ENCODE measurements around the gene EEF1AKMT4. TPM values are rescaled to one million over a fixed set of nuclear protein-coding genes. Genes with fewer than 3 reads are reported as not detected.

Gene EEF1AKMT4
- 1 to 10 TPM; 2.1 to 4.3 (median 2.4) TPM for polyA plus RNA-seq (ENCODE audit: low read depth in 6 of 6)

GRCh38 chr3:184249412-184250166 lies at the start of gene EEF1AKMT4:
Gene EEF1AKMT4 (plus strand): TSS chr3:184249672. CDS start chr3:184249695, 23 bp downstream.
- DNase-seq (peak; percentile 91), ATAC-seq (ENCODE audit: low read depth in 2 of 2) (peak; percentile 83 to 86)
- H3K36me3 Mint-ChIP-seq: peaks cover 5 to 16% of the 10 kb centered on the region in 2 donors
- peaks cover 18 to 29% (median 24%) of the 10 kb centered on the region in 3 donors for H3K4me1 Mint-ChIP-seq
- no peaks in the 10 kb centered on the region for H3K27me3 Mint-ChIP-seq
- peak within 1 kb of the TSS; percentile 96 to 100 (median 98) for H3K4me3 Mint-ChIP-seq
- H3K27ac Mint-ChIP-seq: peak within 1 kb of the TSS; percentile 93 to 99 (median 98)
- no peaks in the 10 kb centered on the region for H3K9me3 Mint-ChIP-seq

DNA sequence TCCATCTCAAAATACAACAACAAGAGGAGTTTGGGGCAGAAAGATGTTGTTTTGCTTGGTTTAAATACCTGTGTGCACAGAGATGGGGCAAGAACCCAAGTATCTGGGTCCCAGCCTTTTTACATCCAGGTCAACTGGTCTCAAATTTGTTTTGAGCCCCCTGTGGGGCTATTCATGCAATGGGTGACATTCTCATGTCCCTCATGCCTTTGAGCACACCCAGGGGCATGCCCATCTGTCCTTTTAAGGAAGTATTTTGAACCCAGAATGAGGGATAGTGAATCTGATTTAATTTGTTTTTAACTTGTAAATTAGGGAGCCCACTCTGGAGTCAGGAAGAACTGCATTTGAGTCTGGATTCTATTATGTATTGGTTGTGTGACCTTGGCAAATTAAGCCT lies 48.6 kb upstream of the EEF1AKMT4 start:
- Mint-ChIP-seq H3K4me3 (no peak overlapping the region), H3K27ac (no peak overlapping the region), H3K27me3 (peaks cover 5 to 14% (median 7%) of the 10 kb centered on the region in 3 donors), H3K9me3 (no peaks in the 10 kb centered on the region), H3K4me1 (peaks cover 0 to under 1% (median 0%) of the 10 kb centered on the region in 3 donors), H3K36me3 (peaks cover 0 to 2% of the 10 kb centered on the region in 2 donors)
- DNase-seq (no peak), ATAC-seq (ENCODE audit: low read depth in 2 of 2) (no peak)

GRCh38 chr3:184203526-184203925 lies 45.9 kb upstream of the EEF1AKMT4 start:
- Mint-ChIP-seq H3K27ac (no peak overlapping the region), H3K27me3 (peaks cover 18 to 29% (median 21%) of the 10 kb centered on the region in 3 donors), H3K4me1 (no peaks in the 10 kb centered on the region), H3K9me3 (no peaks in the 10 kb centered on the region), H3K36me3 (no peaks in the 10 kb centered on the region), H3K4me3 (no peak overlapping the region)
- ATAC-seq (ENCODE audit: low read depth in 2 of 2) (no peak), DNase-seq (no peak)

GRCh38 chr3:184209146-184209923 lies 40.1 kb upstream of the EEF1AKMT4 start:
- H3K4me1 Mint-ChIP-seq: no peaks in the 10 kb centered on the region
- no peak overlapping the region for H3K27ac Mint-ChIP-seq
- H3K9me3 Mint-ChIP-seq: no peaks in the 10 kb centered on the region
- DNase-seq (no peak), ATAC-seq (ENCODE audit: low read depth in 2 of 2) (no peak)
- H3K36me3 Mint-ChIP-seq: no peaks in the 10 kb centered on the region
- no peak overlapping the region for H3K4me3 Mint-ChIP-seq
- peaks cover 22 to 32% (median 23%) of the 10 kb centered on the region in 3 donors for H3K27me3 Mint-ChIP-seq

DNA sequence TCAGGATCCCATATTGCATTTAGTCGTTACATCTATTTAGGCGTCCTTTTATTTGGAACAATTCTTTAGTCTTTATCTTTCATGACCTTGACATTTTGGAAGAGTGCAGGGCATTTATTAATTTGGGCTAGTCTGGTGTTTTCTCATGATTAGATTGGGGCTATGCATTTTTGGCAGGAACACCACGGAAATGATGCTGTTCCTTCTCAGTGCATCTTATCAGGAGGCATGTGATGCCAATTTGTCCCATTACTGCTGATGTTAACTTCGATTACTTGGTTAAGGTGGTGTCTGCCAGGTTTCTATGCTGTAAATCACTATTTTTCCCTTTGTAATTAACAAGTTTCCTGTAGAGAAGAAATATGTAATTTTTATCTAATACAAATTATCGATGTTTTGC lies 38.2 kb upstream of the EEF1AKMT4 start:
- Mint-ChIP-seq H3K9me3 (no peaks in the 10 kb centered on the region), H3K4me1 (no peaks in the 10 kb centered on the region), H3K27ac (no peak overlapping the region), H3K27me3 (peaks cover 19 to 27% (median 26%) of the 10 kb centered on the region in 3 donors), H3K36me3 (no peaks in the 10 kb centered on the region), H3K4me3 (no peak overlapping the region)
- no peak for ATAC-seq (ENCODE audit: low read depth in 2 of 2)
- DNase-seq: no peak

GRCh38 chr3:184211718-184212117 lies 37.8 kb upstream of the EEF1AKMT4 start:
- Mint-ChIP-seq H3K27me3 (peaks cover 14 to 22% (median 22%) of the 10 kb centered on the region in 3 donors), H3K4me1 (no peaks in the 10 kb centered on the region), H3K36me3 (no peaks in the 10 kb centered on the region), H3K9me3 (no peaks in the 10 kb centered on the region), H3K27ac (no peak overlapping the region), H3K4me3 (no peak overlapping the region)
- DNase-seq (no peak), ATAC-seq (ENCODE audit: low read depth in 2 of 2) (no peak)

- Mint-ChIP-seq H3K36me3 (no peaks in the 10 kb centered on the region), H3K27me3 (peaks cover 23 to 25% (median 23%) of the 10 kb centered on the region in 3 donors), H3K9me3 (no peaks in the 10 kb centered on the region), H3K4me3 (no peak overlapping the region), H3K27ac (no peak overlapping the region), H3K4me1 (no peaks in the 10 kb centered on the region)
- ATAC-seq (ENCODE audit: low read depth in 2 of 2): no peak
- no peak for DNase-seq
Measured at GRCh38 chr3:184218814-184219213, 30.7 kb upstream of the EEF1AKMT4 start.

- Mint-ChIP-seq H3K4me3 (no peak overlapping the region), H3K36me3 (no peaks in the 10 kb centered on the region), H3K27ac (no peak overlapping the region), H3K9me3 (no peaks in the 10 kb centered on the region), H3K27me3 (peaks cover 29 to 47% (median 39%) of the 10 kb centered on the region in 3 donors), H3K4me1 (peaks cover 0 to 3% (median 0%) of the 10 kb centered on the region in 3 donors)
- ATAC-seq (ENCODE audit: low read depth in 2 of 2) (no peak), DNase-seq (no peak)
Measured at GRCh38 chr3:184222521-184222920, 27.0 kb upstream of the EEF1AKMT4 start.

GRCh38 chr3:184223946-184224345 lies 25.5 kb upstream of the EEF1AKMT4 start:
- Mint-ChIP-seq H3K27me3 (peaks cover 34 to 56% (median 48%) of the 10 kb centered on the region in 3 donors), H3K36me3 (no peaks in the 10 kb centered on the region), H3K9me3 (no peaks in the 10 kb centered on the region), H3K27ac (peak overlapping the region in 1 of 6 donors; percentile 78), H3K4me3 (no peak overlapping the region), H3K4me1 (peaks cover 6 to 10% (median 10%) of the 10 kb centered on the region in 3 donors)
- no peak for DNase-seq
- ATAC-seq (ENCODE audit: low read depth in 2 of 2): no peak

- peak overlapping the region in 1 of 6 donors; percentile 52 for H3K27ac Mint-ChIP-seq
- H3K36me3 Mint-ChIP-seq: peaks cover 0 to 9% of the 10 kb centered on the region in 2 donors
- H3K4me3 Mint-ChIP-seq: peak overlapping the region in 3 of 8 donors; percentile 6 to 61 (median 25)
- peaks cover 14 to 19% (median 18%) of the 10 kb centered on the region in 3 donors for H3K4me1 Mint-ChIP-seq
- no peaks in the 10 kb centered on the region for H3K9me3 Mint-ChIP-seq
- peak; percentile 21 to 27 for ATAC-seq (ENCODE audit: low read depth in 2 of 2)
- peak; percentile 59 for DNase-seq
- peaks cover 48 to 76% (median 65%) of the 10 kb centered on the region in 3 donors for H3K27me3 Mint-ChIP-seq
Measured at GRCh38 chr3:184227481-184227935, 22.0 kb upstream of the EEF1AKMT4 start.

DNA sequence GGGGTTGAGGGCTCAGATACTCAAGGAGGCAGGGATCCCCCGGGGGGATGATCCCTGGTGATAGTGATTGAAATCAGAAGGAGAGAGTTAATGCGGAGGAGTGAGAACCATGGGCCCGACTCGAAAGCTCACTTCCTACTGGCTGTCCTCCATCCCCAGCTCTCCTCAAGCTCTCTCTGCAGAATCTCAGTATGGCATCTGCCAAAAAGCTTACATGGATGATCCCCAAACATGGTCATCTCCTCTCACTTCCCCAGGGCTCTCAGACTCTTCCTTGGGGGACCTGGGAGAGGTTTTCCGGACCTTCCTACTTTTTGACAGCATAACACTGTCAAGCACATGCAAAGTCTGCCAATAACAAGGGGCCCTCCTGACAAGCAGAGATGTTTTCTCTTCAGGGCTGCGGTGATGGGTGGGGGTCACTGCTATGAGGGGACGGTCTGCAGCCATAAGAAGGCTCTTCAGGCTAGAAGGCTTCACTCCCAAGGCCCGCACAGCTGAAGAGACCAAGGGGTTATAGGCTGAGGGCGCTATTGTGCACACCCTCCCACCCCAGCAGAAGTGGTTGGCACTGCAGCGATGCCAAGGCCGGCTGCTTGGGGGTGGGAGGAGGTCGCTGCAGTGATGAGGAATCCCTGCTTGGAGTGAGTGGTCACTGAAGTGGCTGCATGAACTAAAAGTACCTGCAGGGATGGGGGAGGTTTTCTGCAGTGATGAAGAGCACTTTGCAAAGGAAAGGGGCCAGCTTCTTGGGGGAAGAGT lies 20.9 kb upstream of the EEF1AKMT4 start:
- H3K27me3 Mint-ChIP-seq: peaks cover 53 to 78% (median 67%) of the 10 kb centered on the region in 3 donors
- peaks cover 14 to 19% (median 18%) of the 10 kb centered on the region in 3 donors for H3K4me1 Mint-ChIP-seq
- ATAC-seq (ENCODE audit: low read depth in 2 of 2) (no peak), DNase-seq (no peak)
- H3K27ac Mint-ChIP-seq: no peak overlapping the region
- peak overlapping the region; percentile 30 to 88 (median 79) for H3K4me3 Mint-ChIP-seq
- H3K9me3 Mint-ChIP-seq: no peaks in the 10 kb centered on the region
- H3K36me3 Mint-ChIP-seq: peaks cover 0 to 12% of the 10 kb centered on the region in 2 donors

GRCh38 chr3:184229394-184230080 lies 19.9 kb upstream of the EEF1AKMT4 start, which contains the start of gene VWA5B2:
Gene VWA5B2 (plus strand): TSS chr3:184229585. CDS start chr3:184230529, 944 bp downstream.
- no peaks in the 10 kb centered on the region for H3K9me3 Mint-ChIP-seq
- peak; percentile 94 to 97 for ATAC-seq (ENCODE audit: low read depth in 2 of 2)
- no peak within 1 kb of the TSS for H3K27ac Mint-ChIP-seq
- H3K4me1 Mint-ChIP-seq: peaks cover 14 to 19% (median 18%) of the 10 kb centered on the region in 3 donors
- H3K4me3 Mint-ChIP-seq: peak within 1 kb of the TSS; percentile 30 to 90 (median 84)
- DNase-seq: peak; percentile 82
- H3K27me3 Mint-ChIP-seq: peaks cover 53 to 75% (median 74%) of the 10 kb centered on the region in 3 donors
- H3K36me3 Mint-ChIP-seq: peaks cover 0 to 12% of the 10 kb centered on the region in 2 donors
